GM18502 (cell line): Measurements from ENCODE around the gene SHOX.

Experiments used
- ATAC-seq: cut with Tn5 transposase; IDR thresholded peaks from one replicate; pipeline ENCODE4 v1.9.1; 2021; ENCODE audit warnings: mild to moderate bottlenecking; ENCODE audit not compliant: unreplicated experiment, poor library complexity

SHOX gene

GRCh38 chrX:703866-704265, 73.3 kb downstream of the SHOX start:
- ATAC-seq = no peak
